Upper lobe of right lung (tissue), 1 donor: ENCODE results near the gene TRHDE. TPM values are rescaled to one million over a fixed set of nuclear protein-coding genes. Genes with fewer than 3 reads are reported as not detected.

Source experiments
- ATAC-seq: fragments of 200-7000 bp; cut with Tn5 transposase; one replicate; pipeline ENCODE4 v1.9.1; 2020; ENCODE audit warnings: mild to moderate bottlenecking, moderate library complexity
- DNase-seq: peaks from one replicate; pipeline ENCODE4 v3.0.0-alpha.2; 2020
- H3K27ac ChIP-seq: fragments of 200-600 bp; one replicate; pipeline ENCODE4 v1.8.0; 2022
- H3K27me3 ChIP-seq: fragments of 200-600 bp; one replicate; pipeline ENCODE4 v1.8.0; 2022; ENCODE audit warnings: mild to moderate bottlenecking
- H3K36me3 ChIP-seq: fragments of 200-600 bp; one replicate; pipeline ENCODE4 v1.8.0; 2022
- H3K4me1 ChIP-seq: fragments of 200-600 bp; one replicate; pipeline ENCODE4 v1.8.0; 2022
- H3K4me3 ChIP-seq: fragments of 200-600 bp; one replicate; pipeline ENCODE4 v1.8.0; 2022; ENCODE audit warnings: mild to moderate bottlenecking
- H3K9me3 ChIP-seq: fragments of 200-600 bp; one replicate; pipeline ENCODE4 v1.8.0; 2022
- CTCF ChIP-seq: fragments of 200-600 bp; IDR thresholded peaks from one replicate; pipeline ENCODE4 v1.8.0; 2022; ENCODE audit warnings: antibody characterized with exemption
- intact Hi-C: fragments of 100-400 bp; cut with DNase I; formaldehyde crosslinking; loops from one replicate; pipeline ENCODE4 v1.11.0; 2022
- total RNA-seq: library from RNA; stranded (reverse); fragmentation: NEBNext Ultra II Directional; extraction: Animal tissue kit (Norgen Biotek cat#: 25700); gene quantifications from one replicate; pipeline ENCODE4 v1.2.1, GENCODE V29; 2021
- donor health status: DM: no; HTN: yes; CAD: no; lungs with severe emphysema.

TRHDE gene
- total RNA-seq, 1 donor from 2014 or later = 7.3 TPM

- H3K27ac ChIP-seq = no peak overlapping the region
- ATAC-seq (no peak), DNase-seq (no peak)
- no peaks in the 10 kb centered on the region for H3K27me3 ChIP-seq
- no peak for TF ChIP-seq CTCF
- H3K9me3 ChIP-seq = no peaks in the 10 kb centered on the region
- H3K4me1 ChIP-seq = no peaks in the 10 kb centered on the region
- intact Hi-C loops = no loop called here
- no peak overlapping the region for H3K4me3 ChIP-seq
- H3K36me3 ChIP-seq = no peaks in the 10 kb centered on the region
These were observed 401.7 kb downstream of the TRHDE start for GRCh38 chr12:72673853-72674252.

GRCh38 chr12:72676556-72676955 lies 404.4 kb downstream of the TRHDE start:
- intact Hi-C loops = no loop called here
- no peaks in the 10 kb centered on the region for H3K27me3 ChIP-seq
- H3K4me1 ChIP-seq = no peaks in the 10 kb centered on the region
- TF ChIP-seq CTCF = no peak
- H3K27ac ChIP-seq = no peak overlapping the region
- ATAC-seq = no peak
- no peak for DNase-seq
- H3K9me3 ChIP-seq = no peaks in the 10 kb centered on the region
- H3K36me3 ChIP-seq = no peaks in the 10 kb centered on the region
- H3K4me3 ChIP-seq = no peak overlapping the region

GRCh38 chr12:72677139-72677538 lies 405.0 kb downstream of the TRHDE start:
- Histone ChIP-seq H3K36me3 (no peaks in the 10 kb centered on the region), H3K27me3 (no peaks in the 10 kb centered on the region), H3K9me3 (no peaks in the 10 kb centered on the region), H3K4me3 (no peak overlapping the region), H3K27ac (no peak overlapping the region), H3K4me1 (no peaks in the 10 kb centered on the region)
- peak; percentile 45 for ATAC-seq
- no peak for DNase-seq
- TF ChIP-seq CTCF = no peak
- intact Hi-C loops = no loop called here

- Histone ChIP-seq H3K36me3 (no peaks in the 10 kb centered on the region), H3K27ac (no peak overlapping the region), H3K4me3 (no peak overlapping the region), H3K4me1 (no peaks in the 10 kb centered on the region), H3K27me3 (no peaks in the 10 kb centered on the region), H3K9me3 (no peaks in the 10 kb centered on the region)
- no peak for ATAC-seq
- intact Hi-C loops = no loop called here
- no peak for TF ChIP-seq CTCF
- no peak for DNase-seq
These were observed 405.7 kb downstream of the TRHDE start for GRCh38 chr12:72677846-72678245.

- Histone ChIP-seq H3K27ac (no peak overlapping the region), H3K36me3 (no peaks in the 10 kb centered on the region), H3K9me3 (no peaks in the 10 kb centered on the region), H3K4me3 (no peak overlapping the region), H3K4me1 (no peaks in the 10 kb centered on the region), H3K27me3 (no peaks in the 10 kb centered on the region)
- intact Hi-C loops = no loop called here
- no peak for TF ChIP-seq CTCF
- DNase-seq = no peak
- ATAC-seq = no peak
These were observed 407.1 kb downstream of the TRHDE start for GRCh38 chr12:72679147-72679757.

GRCh38 chr12:72681028-72681427 lies 408.9 kb downstream of the TRHDE start:
- no peaks in the 10 kb centered on the region for H3K9me3 ChIP-seq
- DNase-seq = no peak
- intact Hi-C loops = no loop called here
- no peaks in the 10 kb centered on the region for H3K36me3 ChIP-seq
- H3K27me3 ChIP-seq = no peaks in the 10 kb centered on the region
- no peak for ATAC-seq
- H3K4me1 ChIP-seq = no peaks in the 10 kb centered on the region
- H3K4me3 ChIP-seq = no peak overlapping the region
- H3K27ac ChIP-seq = no peak overlapping the region
- TF ChIP-seq CTCF = no peak
